ENCODE data around the gene RSPH3. TPM values are rescaled to one million over a fixed set of nuclear protein-coding genes. Genes with fewer than 3 reads are reported as not detected.
"Not testable (repeated sequence)": the region's sequence is repeated elsewhere in the genome, so short reads cannot be mapped to it uniquely, and the experiment has no call there.

The RSPH3 gene
- total RNA-seq, 1 donor from 2014 or later, result 6.9 TPM

DNA sequence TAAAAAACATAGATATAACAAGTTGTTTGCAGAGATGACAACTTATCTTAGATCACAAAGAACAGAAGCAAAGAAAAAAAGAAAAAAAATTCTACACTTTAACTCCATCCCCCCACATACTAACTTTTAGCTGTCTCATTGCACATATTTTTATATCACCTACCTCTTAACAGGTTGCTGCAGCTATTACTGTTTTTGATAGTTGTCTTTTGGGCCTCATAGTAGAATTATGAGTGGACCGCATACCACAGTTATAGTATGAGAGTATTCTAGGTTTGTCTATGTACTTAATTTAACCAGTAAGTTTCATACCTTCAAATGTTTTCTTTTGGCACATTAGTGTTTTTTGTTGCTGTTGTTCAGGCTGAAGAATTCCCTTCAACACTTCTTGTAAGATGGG lies 12.3 kb downstream of the RSPH3 start:
- no peak for DNase-seq (ENCODE audit: low spot score in 2 of 2)
- FAIRE-seq, result no peak

DNA sequence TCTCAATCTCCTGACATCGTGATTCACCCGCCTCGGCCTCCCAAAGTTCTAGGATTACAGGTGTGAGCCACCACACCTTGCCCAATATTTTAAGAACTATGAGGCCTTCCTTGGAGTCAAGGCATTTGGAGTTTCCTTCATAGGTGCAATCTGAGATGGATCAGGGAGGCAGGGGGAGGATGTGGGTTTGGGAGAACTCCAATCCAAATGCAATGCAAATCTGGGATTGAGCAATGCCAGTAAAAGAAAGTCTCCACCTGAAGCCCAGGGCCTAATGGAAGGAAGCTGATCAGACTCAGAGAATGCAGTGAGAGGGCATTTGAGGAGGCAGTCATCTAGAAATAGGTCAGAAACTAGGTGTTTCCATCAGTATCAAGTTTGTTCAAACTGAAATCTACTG lies 21.2 kb downstream of the RSPH3 start:
- DNase-seq (ENCODE audit: low spot score in 2 of 2), result no peak
- no peak for FAIRE-seq

DNA sequence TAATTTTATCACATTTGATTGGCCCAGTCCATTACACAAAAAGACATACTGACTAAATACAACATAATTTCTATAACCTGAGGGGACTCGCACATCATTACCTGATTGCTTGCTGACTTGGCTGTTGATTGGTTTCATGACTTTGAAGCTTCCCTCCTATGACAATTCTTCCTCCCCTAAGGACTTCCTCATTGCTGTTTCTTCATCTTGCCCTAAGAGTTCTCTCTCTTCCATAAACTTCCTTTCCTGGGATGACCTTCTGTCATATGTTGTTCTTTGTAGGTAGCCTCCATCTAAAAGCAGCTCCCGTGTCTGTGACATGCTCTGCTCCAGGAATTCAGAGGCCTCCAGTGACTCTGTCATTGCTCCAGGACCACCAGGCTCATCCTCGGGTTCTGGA lies 22.6 kb downstream of the RSPH3 start:
- DNase-seq (ENCODE audit: low spot score in 2 of 2) (no peak), FAIRE-seq (no peak)

DNA sequence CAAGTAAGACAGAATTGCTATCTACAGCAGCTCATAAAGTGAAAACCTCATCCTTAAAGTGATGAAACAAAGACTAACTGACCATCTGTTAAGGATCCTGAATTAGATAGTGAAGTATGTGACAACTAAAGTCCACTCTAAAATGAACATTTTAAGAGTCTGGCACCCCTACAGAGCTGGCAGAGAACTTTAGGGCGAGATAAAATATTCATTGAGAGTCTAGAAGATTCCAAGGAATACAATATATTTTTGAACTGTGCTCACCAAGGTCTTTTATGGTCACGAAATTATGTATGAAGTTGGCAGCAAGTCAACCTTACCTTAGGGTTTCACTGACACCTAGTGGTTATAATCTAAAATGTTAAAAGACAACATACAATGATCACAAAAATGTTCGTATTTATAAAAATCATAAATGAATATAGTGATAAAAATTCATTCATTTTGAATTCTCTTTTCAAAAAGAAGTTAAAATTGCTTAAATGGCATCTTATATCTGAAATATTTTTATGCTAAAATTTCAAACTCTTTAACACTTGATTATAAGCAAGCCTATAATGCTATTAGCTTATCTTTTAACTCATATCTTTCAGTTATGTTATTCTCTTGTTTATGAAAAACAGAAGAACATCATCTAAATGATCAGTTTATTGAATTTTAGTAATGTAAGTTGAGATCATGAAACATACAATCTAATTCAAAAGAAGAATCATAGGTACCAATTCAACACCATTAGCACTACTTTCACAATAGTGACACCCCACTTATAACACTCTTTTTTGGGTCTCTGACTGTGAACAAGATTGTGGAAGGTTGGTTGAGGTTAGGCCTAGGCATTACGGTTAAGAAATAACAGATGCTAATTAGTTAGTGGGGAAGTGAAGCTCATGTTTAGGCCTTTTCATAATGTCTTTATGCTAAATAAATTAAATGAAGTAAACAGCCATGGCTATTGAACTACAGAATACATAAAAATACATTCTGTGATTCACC lies 27.5 kb downstream of the RSPH3 start:
- FAIRE-seq, result peak; percentile 96

DNA sequence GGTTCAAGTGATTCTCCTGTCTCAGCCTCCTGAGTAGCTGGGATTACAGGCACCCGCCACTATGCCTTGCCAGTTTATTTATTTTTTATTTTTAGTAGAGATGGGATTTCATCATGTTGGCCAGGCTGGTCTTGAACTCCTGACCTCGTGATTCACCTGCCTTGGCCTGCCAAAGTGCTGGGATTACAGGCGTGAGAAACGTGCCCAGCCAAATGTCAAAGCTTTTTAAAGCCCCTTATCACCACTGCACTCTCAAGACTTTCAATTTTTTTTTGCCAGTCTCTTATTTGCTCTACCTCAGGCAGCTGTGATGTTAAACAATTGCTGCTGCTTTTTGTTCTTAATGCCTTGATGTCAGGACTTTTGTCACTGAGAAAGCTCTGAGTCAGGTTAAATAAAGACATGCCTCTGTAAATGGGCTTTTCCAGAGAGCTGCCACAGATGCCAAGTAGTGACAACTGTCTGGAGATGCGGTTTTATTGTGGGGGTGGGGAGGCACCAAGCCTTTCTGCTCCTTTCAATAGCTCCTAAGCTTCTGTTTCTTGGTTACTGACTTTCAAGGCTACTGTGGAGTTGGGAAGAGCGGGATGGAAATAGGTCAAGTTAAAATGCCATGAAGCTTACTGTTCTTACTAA lies 29.2 kb downstream of the RSPH3 start:
- DNase-seq (ENCODE audit: low spot score in 2 of 2) (no peak), FAIRE-seq (no peak)

More for the DNA sequence above, 27.5 kb downstream of the RSPH3 start:
- peak in 1 of 2 donors; percentile 32 for DNase-seq (ENCODE audit: low spot score in 2 of 2)

DNA sequence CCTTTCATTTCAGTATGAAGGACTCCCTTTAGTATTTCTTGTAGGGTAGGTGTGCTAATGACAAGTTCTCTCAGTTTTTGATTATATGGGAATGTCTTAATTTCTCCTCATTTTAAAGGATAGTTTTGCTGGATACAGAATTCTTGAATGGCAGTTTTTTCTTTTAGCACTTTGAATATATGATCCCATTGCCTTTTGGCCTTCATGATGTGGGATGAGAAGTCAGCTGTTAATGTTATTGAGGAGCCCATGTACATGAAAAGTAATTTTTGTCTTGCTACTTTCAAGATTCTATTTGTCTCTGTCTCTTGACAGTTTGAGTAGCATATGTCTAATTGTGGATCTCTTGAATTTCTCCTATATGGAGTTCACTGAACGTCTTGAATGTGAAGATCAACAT lies 30.9 kb downstream of the RSPH3 start:
- FAIRE-seq, result no peak

DNA sequence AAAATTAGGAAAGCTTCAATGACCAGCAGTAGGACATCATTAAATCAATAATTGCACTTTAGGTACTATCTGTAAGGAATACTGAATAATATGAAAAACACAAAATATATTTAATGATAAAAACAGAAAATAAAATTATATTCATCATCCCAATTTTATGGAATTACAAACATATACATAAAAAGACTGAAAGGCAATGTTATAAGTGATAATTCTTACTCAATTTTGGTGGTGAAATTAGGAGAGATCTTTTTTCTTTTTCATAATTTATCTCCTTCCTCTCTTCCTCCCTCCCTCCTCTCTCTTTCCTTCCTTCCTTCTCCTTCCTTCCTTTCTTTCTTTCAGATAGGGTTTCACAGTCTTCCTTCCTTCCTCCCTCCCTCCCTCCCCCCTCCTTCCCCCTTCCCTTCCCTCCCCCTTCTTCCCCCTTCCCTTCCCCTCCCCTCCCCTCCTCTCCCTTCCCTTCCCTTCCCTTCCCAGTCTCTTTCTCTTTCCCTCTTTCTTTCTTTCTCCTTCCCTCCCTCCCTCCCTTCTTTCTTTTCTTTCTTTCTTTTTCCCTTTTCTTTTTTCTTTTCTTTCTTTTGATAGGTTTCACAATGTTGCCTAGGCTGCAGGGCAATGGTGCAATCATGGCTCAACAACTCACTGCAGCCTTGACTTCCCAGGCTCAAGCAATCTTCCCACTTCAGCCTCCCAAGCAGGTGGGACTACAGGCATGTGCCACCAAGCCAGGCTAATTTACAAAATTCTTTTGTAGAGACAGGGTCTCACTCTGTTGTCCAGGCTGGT lies 36.8 kb downstream of the RSPH3 start:
- no peak for FAIRE-seq

More for the DNA sequence above, 30.9 kb downstream of the RSPH3 start:
- no peak for DNase-seq (ENCODE audit: low spot score in 2 of 2)

DNA sequence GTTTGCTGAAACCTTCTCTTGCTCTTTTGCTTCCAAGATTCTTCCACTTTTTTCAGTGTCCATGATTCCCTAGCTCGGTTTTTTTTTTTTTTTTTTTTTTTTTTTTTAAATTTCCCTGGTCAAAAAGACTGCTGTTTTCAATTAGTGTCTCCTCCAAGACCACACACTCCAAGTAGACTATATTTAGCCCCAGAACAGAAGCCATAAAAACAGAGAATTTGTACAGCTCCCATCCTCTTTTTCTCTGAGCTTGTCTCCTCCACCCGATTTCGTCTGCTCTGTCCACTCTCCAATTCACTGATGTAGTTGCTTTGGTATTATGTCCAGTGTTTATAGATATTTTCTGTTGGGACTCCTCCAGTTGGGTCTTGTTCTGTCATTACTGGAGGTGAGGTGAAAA lies 37.6 kb downstream of the RSPH3 start:
- no peak for DNase-seq (ENCODE audit: low spot score in 2 of 2)
- no peak for FAIRE-seq

More for the DNA sequence above, 36.8 kb downstream of the RSPH3 start:
- DNase-seq (ENCODE audit: low spot score in 2 of 2), result no peak

DNA sequence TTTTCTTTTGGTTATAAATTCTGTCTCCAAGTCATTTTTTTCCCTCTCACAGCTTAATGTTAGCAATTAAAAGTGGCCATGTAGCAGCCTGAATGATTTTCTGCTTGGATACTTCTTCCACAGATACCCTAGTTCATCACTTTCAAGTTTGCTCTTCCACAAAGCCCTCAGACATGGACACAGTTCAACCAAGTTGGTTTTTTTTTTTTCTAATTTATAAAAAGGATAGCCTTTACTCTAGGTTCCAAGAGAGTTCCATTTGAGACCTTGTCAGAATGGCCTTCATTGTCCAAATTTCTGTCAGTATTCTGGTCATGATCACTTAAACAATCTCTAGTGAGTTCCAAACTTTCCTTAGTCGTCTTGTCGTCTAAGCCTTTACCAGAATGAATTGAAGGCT lies 40.0 kb downstream of the RSPH3 start:
- FAIRE-seq (no peak), DNase-seq (ENCODE audit: low spot score in 2 of 2) (no peak)

DNA sequence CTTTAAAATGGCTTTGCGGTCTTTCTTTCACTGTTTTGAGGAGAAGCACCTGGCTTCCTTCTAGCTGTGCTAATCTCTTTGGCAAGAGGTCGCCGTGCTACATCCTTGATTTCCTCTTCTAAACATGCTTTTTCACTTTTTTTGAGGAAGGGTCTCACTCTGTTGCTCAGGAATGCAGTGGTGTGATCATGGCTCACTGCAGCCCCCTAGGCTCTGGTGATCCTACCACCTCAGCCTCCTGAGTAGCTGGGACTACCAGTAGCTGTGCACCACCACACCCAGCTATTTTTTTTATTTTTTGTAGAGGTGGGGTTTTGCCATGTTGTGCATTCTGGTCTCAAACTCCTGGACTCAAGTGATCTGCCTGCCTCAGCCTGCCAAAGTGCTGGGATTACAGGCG lies 40.5 kb downstream of the RSPH3 start:
- DNase-seq (ENCODE audit: low spot score in 2 of 2) (no peak), FAIRE-seq (no peak)

DNA sequence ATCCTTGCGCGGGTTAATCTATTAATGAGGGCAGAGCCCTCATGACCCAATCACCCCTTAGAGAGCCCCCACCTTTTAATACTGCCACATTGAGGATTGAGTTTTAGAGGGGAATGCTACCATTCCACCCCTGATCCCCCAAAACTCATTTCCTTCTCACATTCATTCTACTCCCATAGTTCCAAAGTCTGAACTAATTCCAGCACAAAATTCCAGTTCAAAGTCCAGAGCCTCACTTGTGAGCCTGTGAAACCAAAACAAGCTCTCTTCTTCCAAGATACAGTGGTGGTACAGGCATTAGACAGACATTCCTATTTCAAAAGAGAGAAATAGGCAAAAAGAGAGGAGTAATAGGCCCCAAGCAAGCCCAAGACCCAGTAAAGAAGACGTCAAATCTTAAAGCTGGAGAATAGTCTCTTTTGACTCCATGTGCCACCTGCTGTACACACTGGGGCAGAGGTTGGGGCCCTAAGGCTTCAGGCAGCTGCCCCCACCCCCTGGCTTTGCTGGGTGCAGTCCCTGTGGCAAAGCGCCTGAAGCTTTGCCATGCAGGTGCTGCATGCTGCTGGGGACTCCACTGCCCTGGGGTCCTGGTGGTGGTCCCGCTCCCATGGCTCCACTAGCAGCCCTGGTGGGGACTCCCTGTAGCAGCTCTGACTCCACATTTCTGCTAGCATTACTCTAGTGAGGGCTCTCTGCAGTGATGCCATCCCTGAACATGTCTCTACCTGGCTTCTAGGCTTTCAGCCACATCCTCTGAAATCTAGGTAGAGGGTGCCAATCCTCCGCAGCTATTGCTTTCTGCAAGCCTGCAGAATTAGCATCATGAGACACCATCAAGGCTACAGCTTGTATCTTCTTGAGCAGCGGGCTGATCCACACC lies 41.3 kb downstream of the RSPH3 start:
- FAIRE-seq, result no peak
- no peak for DNase-seq (ENCODE audit: low spot score in 2 of 2)

DNA sequence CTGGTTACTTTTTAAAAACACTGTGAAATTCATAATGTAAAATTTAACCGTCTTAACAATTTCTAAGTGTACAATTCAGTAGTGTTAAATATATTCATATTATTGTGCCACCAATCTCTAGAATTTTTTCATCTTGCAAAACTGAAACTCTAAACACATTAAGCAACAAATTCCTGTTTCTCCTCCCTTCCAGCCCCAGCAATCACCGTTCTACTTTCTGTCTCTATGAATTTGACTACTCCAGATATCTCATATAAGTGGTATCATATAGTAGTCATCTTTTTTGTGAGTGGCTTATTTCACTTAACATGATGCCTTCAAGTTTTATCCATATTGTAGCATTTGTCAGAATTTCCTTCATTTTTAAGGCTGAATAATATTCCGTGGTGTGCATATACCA lies 44.7 kb downstream of the RSPH3 start:
- FAIRE-seq (no peak), DNase-seq (ENCODE audit: low spot score in 2 of 2) (no peak)

DNA sequence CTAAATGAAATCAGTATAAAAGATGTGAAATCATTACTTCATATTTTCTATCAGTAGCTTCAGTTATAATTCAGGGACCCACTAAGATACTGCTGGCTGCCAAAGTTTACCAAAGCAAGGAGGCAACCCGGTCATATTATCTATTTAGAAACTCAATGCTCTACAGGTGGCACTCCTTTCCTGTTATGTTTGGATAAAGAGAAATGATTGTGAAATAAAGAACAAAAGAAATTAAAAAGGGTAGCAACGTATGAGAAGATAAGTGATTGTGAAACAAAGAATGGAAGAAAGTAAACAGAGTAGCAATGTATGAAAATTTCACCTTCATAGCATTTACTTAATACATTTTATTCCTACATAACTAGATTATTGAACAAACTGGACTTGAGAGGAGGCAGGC lies 45.2 kb downstream of the RSPH3 start:
- FAIRE-seq (no peak), DNase-seq (ENCODE audit: low spot score in 2 of 2) (no peak)

DNA sequence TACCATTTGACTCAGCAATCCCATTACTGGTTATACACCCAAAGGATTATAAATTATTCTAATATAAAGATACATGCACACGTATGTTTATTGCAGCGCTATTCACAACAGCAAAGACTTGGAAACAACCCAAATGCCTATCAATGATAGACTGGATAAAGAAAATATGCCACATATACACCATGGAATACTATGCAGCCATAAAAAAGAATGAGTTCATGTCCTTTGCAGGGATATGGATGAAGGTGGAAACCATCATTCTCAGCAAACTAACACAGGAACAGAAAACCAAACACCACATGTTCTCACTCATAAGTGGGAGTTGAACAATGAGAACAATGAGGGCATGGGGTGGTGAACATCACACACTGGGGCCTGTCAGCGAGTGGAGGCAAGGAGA lies 48.0 kb downstream of the RSPH3 start:
- FAIRE-seq; DNase-seq (ENCODE audit: low spot score in 2 of 2): not testable (repeated sequence)

DNA sequence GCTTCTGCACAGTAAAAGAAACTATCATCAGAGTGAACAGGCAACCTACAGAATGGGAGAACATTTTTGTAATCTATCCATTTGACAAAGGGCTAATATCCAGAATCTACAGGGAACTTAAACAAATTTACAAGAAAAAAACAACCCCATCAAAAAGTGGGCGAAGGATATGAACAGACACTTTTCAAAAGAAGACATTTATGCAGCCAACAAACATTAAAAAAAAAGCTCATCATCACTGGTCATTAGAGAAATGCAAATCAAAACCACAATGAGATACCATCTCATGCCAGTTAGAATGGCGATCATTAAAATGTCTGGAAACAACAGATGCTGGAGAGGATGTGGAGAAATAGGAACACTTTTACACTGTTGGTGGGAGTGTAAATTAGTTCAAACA lies 48.4 kb downstream of the RSPH3 start:
- not testable (repeated sequence) for FAIRE-seq; DNase-seq (ENCODE audit: low spot score in 2 of 2)

DNA sequence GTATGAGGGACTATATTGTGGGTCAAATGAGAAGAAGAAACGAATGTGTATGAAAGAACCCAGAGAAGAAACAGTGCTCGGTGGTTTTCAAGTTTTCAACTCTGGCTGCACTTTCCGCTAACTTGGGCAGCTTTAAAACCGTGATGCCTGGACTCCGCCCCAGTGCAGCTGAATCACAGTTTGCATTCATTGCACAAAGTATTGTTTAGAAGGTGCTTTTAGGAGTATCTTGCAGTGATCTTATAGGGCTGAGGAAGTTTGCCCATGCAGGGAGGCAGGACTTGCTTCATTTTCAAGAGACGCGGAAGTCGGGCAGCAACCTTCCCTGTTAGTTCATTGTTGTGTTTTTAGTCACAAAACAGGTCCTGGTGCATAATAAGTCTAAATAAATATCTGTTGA lies 52.7 kb downstream of the RSPH3 start:
- no peak for FAIRE-seq

DNA sequence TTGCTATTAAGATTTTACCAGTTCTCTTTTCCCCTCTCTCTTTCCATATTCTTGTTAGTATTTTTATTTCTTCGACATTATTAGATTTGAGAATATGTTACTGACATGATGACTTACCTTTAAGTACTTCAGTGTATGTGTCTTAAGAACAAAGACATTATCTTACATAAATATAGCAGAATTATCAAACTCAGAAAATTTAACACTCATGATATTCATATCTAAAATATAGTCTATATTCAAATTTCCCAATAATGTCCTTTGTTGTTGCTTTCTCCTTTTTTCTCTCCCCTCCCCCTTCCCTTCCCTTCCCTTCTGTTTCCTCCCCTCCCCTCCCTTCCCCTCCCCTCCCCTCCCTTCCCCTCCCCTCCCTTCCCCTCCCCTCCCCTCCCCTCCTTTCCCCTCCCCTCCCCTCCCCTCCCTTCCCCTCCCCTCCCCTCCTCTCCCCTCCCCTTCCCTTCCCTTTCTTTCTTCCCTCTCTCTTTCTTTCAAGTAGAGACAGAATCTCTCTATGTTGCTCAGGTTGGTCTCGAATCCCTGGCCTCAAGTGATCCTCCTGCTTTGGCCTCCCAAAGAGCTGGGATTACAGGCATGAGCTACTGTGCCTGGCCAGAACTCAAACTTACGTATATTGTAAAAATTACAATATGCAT lies 56.5 kb downstream of the RSPH3 start:
- no peak for DNase-seq (ENCODE audit: low spot score in 2 of 2)
- no peak for FAIRE-seq

More for the DNA sequence above, 52.7 kb downstream of the RSPH3 start:
- DNase-seq (ENCODE audit: low spot score in 2 of 2), result no peak

DNA sequence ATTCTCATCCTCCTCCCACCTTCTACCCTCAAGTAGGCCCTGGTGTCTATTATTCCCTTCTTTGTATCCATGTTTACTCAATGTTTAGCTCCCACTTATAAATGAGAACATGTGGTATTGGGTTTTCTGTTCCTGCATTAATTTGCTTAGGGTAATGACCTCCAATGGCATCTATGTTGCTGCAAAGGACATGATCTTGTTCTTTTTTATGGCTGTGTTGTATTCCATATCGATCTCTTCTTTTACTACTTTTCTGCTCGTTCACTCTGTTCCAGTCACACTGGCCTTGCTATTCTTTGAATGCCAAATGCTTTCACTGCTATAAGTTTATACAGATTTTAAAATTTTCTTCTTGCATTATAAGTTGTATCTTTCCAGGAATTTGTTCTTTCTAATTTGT lies 57.7 kb downstream of the RSPH3 start:
- FAIRE-seq, result no peak
- no peak for DNase-seq (ENCODE audit: low spot score in 2 of 2)

DNA sequence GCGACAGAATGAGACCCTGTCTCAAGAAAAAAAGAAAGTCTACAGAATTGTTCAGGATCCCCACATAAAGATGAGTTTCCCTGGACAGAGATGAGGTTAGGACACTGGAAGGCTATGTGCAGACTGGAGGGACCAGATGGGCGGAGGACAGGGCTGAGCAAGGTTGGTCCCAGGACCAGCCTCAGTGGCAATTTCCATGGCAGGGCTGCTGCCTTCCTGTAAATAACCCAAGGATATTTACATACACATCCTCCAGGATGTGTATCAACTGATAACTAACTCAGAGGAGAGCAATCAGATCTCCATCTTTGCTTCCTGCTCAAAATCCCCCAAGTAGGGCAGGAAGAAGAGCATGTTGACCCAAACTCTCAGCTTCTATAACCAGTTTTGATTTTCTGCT lies 58.8 kb downstream of the RSPH3 start:
- FAIRE-seq (no peak), DNase-seq (ENCODE audit: low spot score in 2 of 2) (no peak)

Data from frontal cortex (tissue), 4 donors.